A549 treated with ZK216348 at 1 μM for 4 hours (cell line): ENCODE data around the gene TTK. TPM values are rescaled to one million over a fixed set of nuclear protein-coding genes. Genes with fewer than 3 reads are reported as not detected.

Experiments used
- total RNA-seq: library from RNA; stranded (reverse); fragments of 200-300 nt; extraction: Qiagen RNA extraction; gene quantifications from 5 replicates; pipeline ENCODE4 v1.2.3, GENCODE V29; 2022; ENCODE audit warnings: low read depth

The TTK gene
- total RNA-seq: 11.9 to 22.1 TPM (median 18.9 TPM) in 5 replicates

GRCh38 chr6:80004173-80005072 is at the start of gene TTK:
TSS of gene TTK (plus strand) at chr6:80004649. CDS start at chr6:80005844, 1,195 bp downstream.

Other genes starting within 250 kb of the TTK start
- 1.2 to 2.4 TPM (median 1.6 TPM) in 5 replicates for gene ELOVL4, start 57.1 kb upstream of the TTK start, total RNA-seq
- 4.1 to 8.3 TPM (median 6.0 TPM) in 5 replicates for gene BCKDHB, start 102.0 kb downstream of the TTK start, total RNA-seq